SU-DHL-6 (cell line): ENCODE results near the gene CAPN14.

Experiments
- CTCF ChIP-seq: fragments of 200-600 bp; sonication (generic); IDR thresholded peaks from one replicate; pipeline ENCODE4 v1.5.1; 2017; ENCODE audit warnings: antibody characterized with exemption, mild to moderate bottlenecking, low read length, moderate library complexity; ENCODE audit not compliant: insufficient read depth, poor library complexity, severe bottlenecking
- EZH2phosphoT487 ChIP-seq: fragments of 200-600 bp; sonication (generic), shearing (Covaris generic); conservative IDR thresholded peaks from 2 replicates; pipeline ENCODE4 v1.6.1; 2018; ENCODE audit warnings: mild to moderate bottlenecking, antibody characterized with exemption, low read length, moderate library complexity, mixed read lengths

GRCh38 chr2:31163011-31163539 is 54.2 kb downstream of the CAPN14 start:
- TF ChIP-seq CTCF (no peak), EZH2phosphoT487 (no peak)
